Ascending aorta (tissue), 2 donors: ENCODE data around the gene RNF222. TPM values are rescaled to one million over a fixed set of nuclear protein-coding genes. Genes with fewer than 3 reads are reported as not detected.

Source experiments
- DNase-seq, 2 donors: peaks; one replicate each; pipeline ENCODE4 v3.0.0-alpha.2; 2019; ENCODE audit warnings: low spot score in 2 of 2
- H3K27ac ChIP-seq, 2 donors: fragments of 200-600 bp; sonication (generic); one replicate each; pipeline ENCODE4 v1.5.1; 2016 to 2017; ENCODE audit warnings: mild to moderate bottlenecking in 1 of 2
- H3K27me3 ChIP-seq: fragments of 200-600 bp; sonication (generic); one replicate; pipeline ENCODE4 v1.5.1; 2017
- H3K36me3 ChIP-seq, 2 donors: fragments of 200-600 bp; sonication (generic); one replicate each; pipeline ENCODE4 v1.5.1; 2016
- H3K4me1 ChIP-seq, 2 donors: fragments of 200-600 bp; sonication (generic); one replicate each; pipeline ENCODE4 v1.5.1; 2016 to 2017; ENCODE audit warnings: mild to moderate bottlenecking in 1 of 2
- H3K4me3 ChIP-seq, 2 donors: fragments of 200-600 bp; sonication (generic); one replicate each; pipeline ENCODE4 v1.5.1; 2016 to 2017; ENCODE audit warnings: mild to moderate bottlenecking in 1 of 2
- H3K9me3 ChIP-seq, 2 donors: fragments of 200-600 bp; sonication (generic); one replicate each; pipeline ENCODE4 v1.5.1; 2016
- CTCF ChIP-seq, 3 experiments: fragments of 200-600 bp in 2 of 3; fragments of 450-650 bp in 1 of 3; sonication (generic) in 2 of 3; IDR thresholded peaks; one replicate each; pipeline ENCODE4 v1.5.1; 2016 to 2019; ENCODE audit warnings: antibody characterized with exemption in 3 of 3, mild to moderate bottlenecking in 1 of 3, moderate library complexity in 1 of 3
- intact Hi-C: fragments of 100-400 bp; cut with DNase I; formaldehyde crosslinking; loops from one replicate; pipeline ENCODE4 v1.15.1; 2023
- total RNA-seq: library from RNA; depleted of rRNA; stranded (reverse); fragments of >200 nt; gene quantifications from one replicate; pipeline ENCODE4 v1.1.0, GENCODE V29; 2016

RNF222 gene
- total RNA-seq, 1 donor from 2014 or later, result not detected

GRCh38 chr17:8435245-8436168 lies 37.9 kb upstream of the RNF222 start, which contains the start of gene NDEL1:
TSS of gene NDEL1 (plus strand) at chr17:8435884. CDS start at chr17:8444272, 8,388 bp downstream.
- Histone ChIP-seq H3K4me3 (peak within 1 kb of the TSS; percentile 73 to 96), H3K27me3 (no peaks in the 10 kb centered on the region), H3K9me3 (no peaks in the 10 kb centered on the region), H3K36me3 (peaks cover 16 to 18% of the 10 kb centered on the region in 2 donors), H3K4me1 (peaks cover 15 to 38% of the 10 kb centered on the region in 2 donors), H3K27ac (peak within 1 kb of the TSS; percentile 95 to 100)
- DNase-seq, result peak; percentile 96 to 99
- no peak for TF ChIP-seq CTCF (IDR thresholded peaks at IDR 0.05)
- intact Hi-C loops, result loop anchor here (1.0 kb wide), 1 partner anchor 28 kb away; no protein-coding TSS in a partner anchor

- intact Hi-C loops, result loop anchor here (2.0 kb wide), 2 partner anchors 20 to 48 kb away; partner anchors contain the start of gene RPL26
- DNase-seq, result peak; percentile 82 to 98
- H3K36me3 ChIP-seq, result no peaks in the 10 kb centered on the region
- no peaks in the 10 kb centered on the region for H3K9me3 ChIP-seq
- H3K27me3 ChIP-seq, result no peaks in the 10 kb centered on the region
- H3K27ac ChIP-seq, result peak overlapping the region; percentile 91 to 93
- peak overlapping the region in 1 of 2 donors; percentile 25 for H3K4me3 ChIP-seq
- H3K4me1 ChIP-seq, result peaks cover 16% of the 10 kb centered on the region in 2 donors
- no peak for TF ChIP-seq CTCF (IDR thresholded peaks at IDR 0.05)
These were observed 33.3 kb upstream of the RNF222 start for GRCh38 chr17:8430966-8431365.

GRCh38 chr17:8426802-8427201 lies 29.2 kb upstream of the RNF222 start:
- Histone ChIP-seq H3K4me3 (no peak overlapping the region), H3K4me1 (peaks cover 7 to 12% of the 10 kb centered on the region in 2 donors), H3K9me3 (no peaks in the 10 kb centered on the region), H3K36me3 (no peaks in the 10 kb centered on the region), H3K27ac (no peak overlapping the region), H3K27me3 (no peaks in the 10 kb centered on the region)
- no peak for DNase-seq
- no peak for TF ChIP-seq CTCF (IDR thresholded peaks at IDR 0.05)
- intact Hi-C loops, result no loop called here

GRCh38 chr17:8426094-8426720 lies 28.6 kb upstream of the RNF222 start:
- TF ChIP-seq CTCF (IDR thresholded peaks at IDR 0.05), result no peak
- H3K27ac ChIP-seq, result no peak overlapping the region
- H3K27me3 ChIP-seq, result no peaks in the 10 kb centered on the region
- intact Hi-C loops, result no loop called here
- H3K4me1 ChIP-seq, result peaks cover 1 to 6% of the 10 kb centered on the region in 2 donors
- H3K4me3 ChIP-seq, result no peak overlapping the region
- no peaks in the 10 kb centered on the region for H3K36me3 ChIP-seq
- H3K9me3 ChIP-seq, result no peaks in the 10 kb centered on the region
- DNase-seq, result no peak

- Histone ChIP-seq H3K9me3 (no peaks in the 10 kb centered on the region), H3K27me3 (no peaks in the 10 kb centered on the region), H3K4me3 (no peak overlapping the region), H3K27ac (no peak overlapping the region), H3K36me3 (no peaks in the 10 kb centered on the region), H3K4me1 (no peaks in the 10 kb centered on the region)
- no peak for TF ChIP-seq CTCF (IDR thresholded peaks at IDR 0.05)
- intact Hi-C loops, result no loop called here
- peak in 1 of 2 donors; percentile 56 for DNase-seq
These were observed 23.9 kb upstream of the RNF222 start for GRCh38 chr17:8421571-8421970.
